Fibroblast of mammary gland (primary cell): ENCODE data around the gene DBX1.
"Not testable (repeated sequence)": the region's sequence is repeated elsewhere in the genome, so short reads cannot be mapped to it uniquely, and the experiment has no call there.

Experiments
- DNase-seq: peaks from one replicate; pipeline ENCODE4 v3.0.0-alpha.2; 2010; ENCODE audit warnings: low read depth
- H3K4me3 ChIP-seq: 2 replicates; pipeline ENCODE4 v1.5.1; 2011; ENCODE audit warnings: low read depth, mild to moderate bottlenecking, low read length, moderate library complexity; ENCODE audit not compliant: control insufficient read depth
- TF ChIP-seq, protein P1 (sequence below): conservative IDR thresholded peaks from 2 replicates; pipeline ENCODE4 v1.5.1; 2011; ENCODE audit warnings: low read depth, low read length, inconsistent platforms; ENCODE audit not compliant: control insufficient read depth, insufficient read depth

Gene DBX1

DNA sequence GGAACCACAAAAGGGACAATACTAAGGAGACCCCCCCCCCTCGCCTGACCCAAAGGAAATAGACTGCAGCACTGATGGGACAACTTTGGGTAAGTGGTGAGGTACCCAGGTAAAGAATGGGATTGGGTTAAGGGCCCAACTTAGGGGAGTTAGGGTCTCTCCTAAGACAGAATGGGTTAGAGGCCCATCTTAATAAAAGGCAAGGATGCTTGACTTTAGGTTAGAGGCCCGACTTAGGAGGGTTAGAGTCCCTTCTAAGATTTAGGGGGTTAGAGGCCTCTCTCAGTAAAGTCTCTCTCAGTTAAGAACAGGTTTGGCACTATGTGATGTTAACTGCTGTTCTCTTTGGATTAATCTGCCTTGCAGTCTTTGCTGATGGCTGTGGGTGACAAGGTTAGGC, 41.0 kb upstream of the DBX1 start:
- no peak overlapping the region for H3K4me3 ChIP-seq
- no peak for DNase-seq
- TF ChIP-seq, protein P1, sequence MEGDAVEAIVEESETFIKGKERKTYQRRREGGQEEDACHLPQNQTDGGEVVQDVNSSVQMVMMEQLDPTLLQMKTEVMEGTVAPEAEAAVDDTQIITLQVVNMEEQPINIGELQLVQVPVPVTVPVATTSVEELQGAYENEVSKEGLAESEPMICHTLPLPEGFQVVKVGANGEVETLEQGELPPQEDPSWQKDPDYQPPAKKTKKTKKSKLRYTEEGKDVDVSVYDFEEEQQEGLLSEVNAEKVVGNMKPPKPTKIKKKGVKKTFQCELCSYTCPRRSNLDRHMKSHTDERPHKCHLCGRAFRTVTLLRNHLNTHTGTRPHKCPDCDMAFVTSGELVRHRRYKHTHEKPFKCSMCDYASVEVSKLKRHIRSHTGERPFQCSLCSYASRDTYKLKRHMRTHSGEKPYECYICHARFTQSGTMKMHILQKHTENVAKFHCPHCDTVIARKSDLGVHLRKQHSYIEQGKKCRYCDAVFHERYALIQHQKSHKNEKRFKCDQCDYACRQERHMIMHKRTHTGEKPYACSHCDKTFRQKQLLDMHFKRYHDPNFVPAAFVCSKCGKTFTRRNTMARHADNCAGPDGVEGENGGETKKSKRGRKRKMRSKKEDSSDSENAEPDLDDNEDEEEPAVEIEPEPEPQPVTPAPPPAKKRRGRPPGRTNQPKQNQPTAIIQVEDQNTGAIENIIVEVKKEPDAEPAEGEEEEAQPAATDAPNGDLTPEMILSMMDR, result no peak

DNA sequence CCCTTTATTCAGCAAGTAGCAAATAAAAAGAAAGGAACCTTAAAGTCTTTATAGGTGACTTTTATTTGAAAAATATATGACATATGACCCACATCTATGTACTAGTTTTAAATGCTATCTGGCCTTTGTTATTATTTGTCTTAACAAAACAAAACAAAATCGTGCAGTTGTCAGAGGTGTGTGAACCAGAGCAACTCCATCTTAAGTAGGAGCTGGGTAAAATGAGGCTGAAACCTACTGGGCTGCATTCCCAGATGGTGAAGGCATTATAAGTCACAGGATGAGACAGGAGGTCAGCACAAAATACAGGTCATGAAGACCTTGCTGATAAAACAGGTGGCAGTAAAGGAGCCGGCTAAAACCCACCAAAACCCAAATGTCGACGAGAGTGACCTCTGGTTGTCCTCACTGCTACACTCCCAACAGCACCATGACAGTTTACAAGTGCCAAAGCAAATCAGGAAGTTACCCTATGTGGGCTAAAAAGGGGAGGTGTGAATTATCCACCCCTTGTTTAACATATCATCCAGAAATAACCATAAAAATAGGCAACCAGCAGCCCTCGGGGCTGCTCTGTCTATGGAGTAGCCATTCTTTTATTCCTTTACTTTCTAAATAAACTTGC, 40.2 kb upstream of the DBX1 start:
- DNase-seq, H3K4me3 ChIP-seq: not testable (repeated sequence)

DNA sequence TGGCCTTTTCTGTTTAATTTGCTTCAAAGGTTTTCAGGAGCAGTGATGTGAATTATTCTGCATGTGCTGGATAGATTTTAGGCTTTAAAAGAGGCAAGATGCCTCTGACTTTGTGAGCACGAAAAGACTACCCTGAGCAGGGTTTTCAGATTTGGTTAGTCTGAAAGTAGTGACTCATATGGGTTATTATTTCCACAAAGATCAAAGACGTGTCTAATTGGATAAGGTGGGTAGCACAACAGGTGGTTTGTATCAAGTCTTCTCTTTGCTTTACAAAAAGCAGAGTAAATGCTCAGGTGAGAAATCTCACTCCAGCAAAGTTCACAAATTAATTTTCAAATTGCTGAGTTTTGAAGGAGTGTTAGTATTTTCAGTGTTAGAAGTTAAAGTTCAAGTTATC, 37.6 kb upstream of the DBX1 start:
- TF ChIP-seq, protein P1, result no peak
- DNase-seq, result no peak
- no peak overlapping the region for H3K4me3 ChIP-seq

DNA sequence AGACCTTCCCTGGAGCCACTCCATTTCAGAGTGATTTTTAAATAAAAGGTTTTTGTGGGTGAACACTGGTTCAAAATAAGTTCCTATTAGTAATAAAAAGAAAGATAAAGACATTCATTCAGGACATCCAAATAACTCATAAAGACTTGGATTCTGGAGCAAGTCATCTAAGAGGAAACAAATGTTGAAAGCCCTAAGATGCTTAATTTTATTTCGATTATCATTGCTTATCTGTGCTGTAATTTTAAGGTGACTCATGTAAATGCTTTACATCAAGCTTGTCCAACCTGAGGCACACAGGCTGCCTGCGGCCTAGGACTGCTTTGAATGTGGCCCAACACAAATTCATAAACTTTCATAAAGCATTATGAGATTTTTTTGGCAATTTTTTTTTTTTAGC, 34.2 kb upstream of the DBX1 start:
- TF ChIP-seq, protein P1, result no peak
- DNase-seq, result no peak
- H3K4me3 ChIP-seq, result no peak overlapping the region

DNA sequence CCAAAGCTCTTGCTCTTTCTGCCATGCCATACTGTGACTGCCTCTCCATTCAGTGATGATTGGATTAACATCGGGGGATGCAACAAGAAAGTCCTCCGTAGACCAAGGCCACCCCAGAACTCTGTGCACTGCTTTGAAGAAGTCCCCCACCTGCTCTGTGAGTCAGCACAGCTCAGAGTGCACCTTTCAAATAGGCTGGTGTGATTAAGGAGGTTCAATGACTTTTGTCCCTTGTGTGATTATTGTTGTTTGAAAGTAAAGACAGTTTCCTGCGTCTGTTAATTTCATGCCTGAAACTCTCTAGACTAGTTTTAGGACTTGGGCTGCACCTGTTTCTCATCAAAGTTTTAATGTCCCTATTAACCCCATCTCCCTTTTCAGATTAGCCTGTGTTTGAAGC, 33.0 kb upstream of the DBX1 start:
- no peak for DNase-seq
- no peak overlapping the region for H3K4me3 ChIP-seq
- TF ChIP-seq, protein P1, result no peak

DNA sequence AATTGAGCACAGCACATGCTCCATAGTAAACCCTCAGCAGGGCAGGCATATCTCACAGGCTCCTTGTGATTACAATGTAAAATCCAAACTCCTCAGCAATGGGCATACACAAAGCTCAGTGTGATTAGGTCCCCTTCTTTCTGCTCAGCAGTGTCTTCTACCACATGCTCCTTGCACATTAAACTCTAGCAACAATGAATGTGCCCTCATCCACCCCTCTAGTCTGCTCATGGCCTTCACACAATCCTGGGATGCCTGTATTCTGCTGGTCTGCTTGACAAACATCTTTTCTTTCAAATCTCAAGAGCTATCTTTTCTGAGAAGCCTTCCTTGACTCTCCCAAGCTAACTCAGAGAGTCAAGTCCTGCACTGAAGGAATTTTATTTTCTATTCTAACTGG, 32.4 kb upstream of the DBX1 start:
- TF ChIP-seq, protein P1, result no peak
- H3K4me3 ChIP-seq, result no peak overlapping the region
- DNase-seq, result no peak

DNA sequence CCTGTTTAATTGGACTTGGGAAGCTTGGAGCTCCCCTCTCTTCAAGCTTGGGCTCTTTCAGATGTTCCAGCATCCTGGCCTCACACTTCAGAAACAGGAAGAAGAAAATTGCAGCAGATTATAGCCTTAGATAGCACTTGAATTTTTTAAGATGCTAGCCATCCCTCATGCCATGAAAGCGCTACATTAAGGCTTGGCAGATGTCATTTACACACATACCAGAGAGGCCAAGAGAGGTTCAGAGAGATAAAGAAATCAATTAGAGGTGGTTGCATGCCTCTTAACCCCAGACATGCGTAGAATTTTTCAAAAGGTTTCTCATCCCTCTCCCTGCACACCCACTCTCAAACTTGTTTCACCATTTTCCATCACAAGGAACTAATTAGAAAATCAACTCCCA, 31.9 kb upstream of the DBX1 start:
- TF ChIP-seq, protein P1, result no peak
- DNase-seq, result no peak
- no peak overlapping the region for H3K4me3 ChIP-seq

DNA sequence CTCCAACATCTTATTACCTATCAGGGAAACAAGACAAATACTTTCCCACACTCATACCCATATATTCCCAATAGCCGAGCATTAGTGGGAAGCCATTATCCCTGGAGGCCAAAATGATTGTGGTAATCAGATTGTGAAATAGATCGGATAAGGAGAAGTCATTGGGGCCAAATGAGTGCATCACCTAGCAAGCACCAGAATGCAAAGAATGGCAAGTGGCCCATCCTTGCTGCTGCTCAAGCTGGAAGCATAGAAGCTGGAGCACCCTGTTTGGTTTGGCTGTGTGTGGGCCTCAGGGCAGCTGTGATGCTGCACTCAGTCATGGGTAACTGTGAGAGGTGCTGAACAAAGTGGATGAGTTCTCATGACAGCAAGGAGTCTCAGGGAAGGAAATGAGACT, 18.7 kb upstream of the DBX1 start:
- no peak for DNase-seq
- no peak overlapping the region for H3K4me3 ChIP-seq
- TF ChIP-seq, protein P1, result no peak
